H54 (cell line): ENCODE measurements around the gene APBA2.
"Not testable (repeated sequence)": the region's sequence is repeated elsewhere in the genome, so short reads cannot be mapped to it uniquely, and the experiment has no call there.

Experiments used
- DNase-seq: peaks from one replicate; pipeline ENCODE4 v3.0.0; 2011; ENCODE audit warnings: low spot score, mixed read lengths; ENCODE audit not compliant: insufficient read length
- FAIRE-seq: peaks from 3 replicates; lab custom pipeline; 2011; peaks lifted over from hg19 to GRCh38; lab: Jason Lieb, UNC
- POLR2A ChIP-seq: IDR thresholded peaks from 2 replicates; pipeline ENCODE4 v1.6.1; 2011; ENCODE audit warnings: low read depth, mild to moderate bottlenecking, low read length

Gene APBA2

GRCh38 chr15:28885630-28886430, at the start of gene APBA2:
Gene APBA2 (plus strand): TSS chr15:28885974. CDS start chr15:29053885, 167,911 bp downstream.
- peak; percentile 25; the same call in 1 of the 2 replicates for TF ChIP-seq POLR2A
- DNase-seq (no peak), FAIRE-seq (no peak)

GRCh38 chr15:28840285-28840684, 45.5 kb upstream of the APBA2 start:
- not testable (repeated sequence) for FAIRE-seq, DNase-seq

GRCh38 chr15:28842210-28842609, 43.6 kb upstream of the APBA2 start:
- FAIRE-seq, DNase-seq: not testable (repeated sequence)

GRCh38 chr15:28843520-28843919, 42.3 kb upstream of the APBA2 start:
- not testable (repeated sequence) for FAIRE-seq, DNase-seq

- not testable (repeated sequence) for DNase-seq, FAIRE-seq
Observed at GRCh38 chr15:28844147-28844546, 41.6 kb upstream of the APBA2 start.

GRCh38 chr15:28847247-28847646, 38.5 kb upstream of the APBA2 start:
- FAIRE-seq, DNase-seq: not testable (repeated sequence)

- FAIRE-seq, result not testable (repeated sequence)
Observed at GRCh38 chr15:28847959-28848358, 37.8 kb upstream of the APBA2 start.

GRCh38 chr15:28848521-28848920, 37.3 kb upstream of the APBA2 start, which contains the start of gene GOLGA6L7:
Gene GOLGA6L7 (minus strand): TSS chr15:28848644. CDS start chr15:28848549, 95 bp downstream.
- not testable (repeated sequence) for DNase-seq, FAIRE-seq

More at GRCh38 chr15:28847959-28848358, 37.8 kb upstream of the APBA2 start:
- not testable (repeated sequence) for DNase-seq

- not testable (repeated sequence) for FAIRE-seq, DNase-seq
Observed at GRCh38 chr15:28849271-28849670, 36.5 kb upstream of the APBA2 start.

- FAIRE-seq, DNase-seq: not testable (repeated sequence)
Observed at GRCh38 chr15:28849766-28850165, 36.0 kb upstream of the APBA2 start.

- not testable (repeated sequence) for DNase-seq, FAIRE-seq
Observed at GRCh38 chr15:28853654-28854053, 32.1 kb upstream of the APBA2 start.

- DNase-seq, FAIRE-seq: not testable (repeated sequence)
Observed at GRCh38 chr15:28854578-28854977, 31.2 kb upstream of the APBA2 start.

GRCh38 chr15:28861031-28861534, 24.7 kb upstream of the APBA2 start:
- no peak for DNase-seq
- no peak for FAIRE-seq
- no peak for TF ChIP-seq POLR2A

GRCh38 chr15:28861589-28862293, 24.0 kb upstream of the APBA2 start:
- DNase-seq, FAIRE-seq: not testable (repeated sequence)
